ENCODE data around the gene BCL11A. TPM values are rescaled to one million over a fixed set of nuclear protein-coding genes. Genes with fewer than 3 reads are reported as not detected.

Gene BCL11A
- total and polyA plus RNA-seq, 4 donors: 0.97 to 4.4 (median 2.0) TPM; not detected in 1

- H3K4me1 ChIP-seq (ENCODE audit: control insufficient read depth in 1 of 2, insufficient read depth in 2 of 2, low read length in 2 of 2): no peaks in the 10 kb centered on the region
- H3K4me3 ChIP-seq (ENCODE audit: low read length in 2 of 2): no peak overlapping the region
- DNase-seq (no peak), ATAC-seq (ENCODE audit: low FRiP score) (no peak)
- WGBS, 2 donors: 96% methylated on average over 25 of the region's 25 CpGs
- H3K27me3 ChIP-seq (ENCODE audit: control insufficient read depth in 1 of 2, insufficient read depth in 2 of 2, low read length in 1 of 2): no peaks in the 10 kb centered on the region
- no peaks in the 10 kb centered on the region for H3K36me3 ChIP-seq (ENCODE audit: control insufficient read depth in 1 of 2, insufficient read depth in 2 of 2, low read length in 1 of 2)
- intact Hi-C loops (cut with DNase I): no loop called here
- H3K27ac ChIP-seq (ENCODE audit: low read depth in 1 of 2, low read length in 2 of 2): no peak overlapping the region
- no peaks in the 10 kb centered on the region for H3K9me3 ChIP-seq (ENCODE audit: control insufficient read depth, low read length)
Observed at GRCh38 chr2:60585276-60585675, 31.8 kb upstream of the BCL11A start.

- Histone ChIP-seq H3K27me3 (ENCODE audit: control insufficient read depth in 1 of 2, insufficient read depth in 2 of 2, low read length in 1 of 2) (no peaks in the 10 kb centered on the region), H3K27ac (ENCODE audit: low read depth in 1 of 2, low read length in 2 of 2) (no peak overlapping the region), H3K4me3 (ENCODE audit: low read length in 2 of 2) (no peak overlapping the region), H3K4me1 (ENCODE audit: control insufficient read depth in 1 of 2, insufficient read depth in 2 of 2, low read length in 2 of 2) (no peaks in the 10 kb centered on the region), H3K36me3 (ENCODE audit: control insufficient read depth in 1 of 2, insufficient read depth in 2 of 2, low read length in 1 of 2) (no peaks in the 10 kb centered on the region), H3K9me3 (ENCODE audit: control insufficient read depth, low read length) (no peaks in the 10 kb centered on the region)
- intact Hi-C loops (cut with DNase I): no loop called here
- WGBS, 2 donors: 66 to 76% methylated on average over 5 of the region's 5 CpGs
- no peak for ATAC-seq (ENCODE audit: low FRiP score)
- no peak for DNase-seq
Observed at GRCh38 chr2:60583604-60584003, 30.1 kb upstream of the BCL11A start.

- H3K27me3 ChIP-seq (ENCODE audit: control insufficient read depth in 1 of 2, insufficient read depth in 2 of 2, low read length in 1 of 2): no peaks in the 10 kb centered on the region
- WGBS, 2 donors: 4 to 5% methylated on average over 47 to 59 of the region's 59 CpGs
Observed at GRCh38 chr2:60581433-60582282, 28.2 kb upstream of the BCL11A start.

GRCh38 chr2:60577682-60578283, 24.3 kb upstream of the BCL11A start:
- no peak overlapping the region for H3K27ac ChIP-seq (ENCODE audit: low read depth in 1 of 2, low read length in 2 of 2)
- DNase-seq (no peak), ATAC-seq (ENCODE audit: low FRiP score) (no peak)
- intact Hi-C loops (cut with DNase I): no loop called here
- H3K9me3 ChIP-seq (ENCODE audit: control insufficient read depth, low read length): no peaks in the 10 kb centered on the region
- no peak overlapping the region for H3K4me3 ChIP-seq (ENCODE audit: low read length in 2 of 2)
- WGBS, 2 donors: 86 to 87% methylated on average over 6 of the region's 6 CpGs
- H3K4me1 ChIP-seq (ENCODE audit: control insufficient read depth in 1 of 2, insufficient read depth in 2 of 2, low read length in 2 of 2): no peaks in the 10 kb centered on the region
- no peaks in the 10 kb centered on the region for H3K27me3 ChIP-seq (ENCODE audit: control insufficient read depth in 1 of 2, insufficient read depth in 2 of 2, low read length in 1 of 2)
- no peaks in the 10 kb centered on the region for H3K36me3 ChIP-seq (ENCODE audit: control insufficient read depth in 1 of 2, insufficient read depth in 2 of 2, low read length in 1 of 2)

More at GRCh38 chr2:60581433-60582282, 28.2 kb upstream of the BCL11A start:
- no peaks in the 10 kb centered on the region for H3K36me3 ChIP-seq (ENCODE audit: control insufficient read depth in 1 of 2, insufficient read depth in 2 of 2, low read length in 1 of 2)
- no peaks in the 10 kb centered on the region for H3K4me1 ChIP-seq (ENCODE audit: control insufficient read depth in 1 of 2, insufficient read depth in 2 of 2, low read length in 2 of 2)
- DNase-seq: peak; percentile 75 to 89
- intact Hi-C loops (cut with DNase I): no loop called here
- H3K9me3 ChIP-seq (ENCODE audit: control insufficient read depth, low read length): no peaks in the 10 kb centered on the region
- peak; percentile 85 for ATAC-seq (ENCODE audit: low FRiP score)
- H3K4me3 ChIP-seq (ENCODE audit: low read length in 2 of 2): no peak overlapping the region
- no peak overlapping the region for H3K27ac ChIP-seq (ENCODE audit: low read depth in 1 of 2, low read length in 2 of 2)

GRCh38 chr2:60573251-60573650, 19.8 kb upstream of the BCL11A start:
- Histone ChIP-seq H3K36me3 (ENCODE audit: control insufficient read depth in 1 of 2, insufficient read depth in 2 of 2, low read length in 1 of 2) (no peaks in the 10 kb centered on the region), H3K4me3 (ENCODE audit: low read length in 2 of 2) (no peak overlapping the region), H3K27me3 (ENCODE audit: control insufficient read depth in 1 of 2, insufficient read depth in 2 of 2, low read length in 1 of 2) (no peaks in the 10 kb centered on the region), H3K27ac (ENCODE audit: low read depth in 1 of 2, low read length in 2 of 2) (no peak overlapping the region), H3K4me1 (ENCODE audit: control insufficient read depth in 1 of 2, insufficient read depth in 2 of 2, low read length in 2 of 2) (no peaks in the 10 kb centered on the region), H3K9me3 (ENCODE audit: control insufficient read depth, low read length) (no peaks in the 10 kb centered on the region)
- DNase-seq (no peak), ATAC-seq (ENCODE audit: low FRiP score) (no peak)
- intact Hi-C loops (cut with DNase I): no loop called here
- WGBS, 2 donors: 97% methylated on average over 3 of the region's 3 CpGs

GRCh38 chr2:60570251-60570650, 16.8 kb upstream of the BCL11A start:
- DNase-seq: peak in 1 of 2 donors; percentile 52
- no peak overlapping the region for H3K4me3 ChIP-seq (ENCODE audit: low read length in 2 of 2)
- H3K27ac ChIP-seq (ENCODE audit: low read depth in 1 of 2, low read length in 2 of 2): no peak overlapping the region
- peaks cover 0 to 2% of the 10 kb centered on the region in 2 donors for H3K27me3 ChIP-seq (ENCODE audit: control insufficient read depth in 1 of 2, insufficient read depth in 2 of 2, low read length in 1 of 2)
- WGBS, 2 donors: 13 to 19% methylated on average over 9 of the region's 9 CpGs
- H3K9me3 ChIP-seq (ENCODE audit: control insufficient read depth, low read length): no peaks in the 10 kb centered on the region
- intact Hi-C loops (cut with DNase I): no loop called here
- H3K4me1 ChIP-seq (ENCODE audit: control insufficient read depth in 1 of 2, insufficient read depth in 2 of 2, low read length in 2 of 2): no peaks in the 10 kb centered on the region
- no peak for ATAC-seq (ENCODE audit: low FRiP score)
- H3K36me3 ChIP-seq (ENCODE audit: control insufficient read depth in 1 of 2, insufficient read depth in 2 of 2, low read length in 1 of 2): no peaks in the 10 kb centered on the region

- WGBS, 2 donors: 2 to 3% methylated on average over 13 of the region's 13 CpGs
- intact Hi-C loops (cut with DNase I): no loop called here
- peaks cover 0 to 2% of the 10 kb centered on the region in 2 donors for H3K27me3 ChIP-seq (ENCODE audit: control insufficient read depth in 1 of 2, insufficient read depth in 2 of 2, low read length in 1 of 2)
- ATAC-seq (ENCODE audit: low FRiP score) (no peak), DNase-seq (no peak)
- H3K4me1 ChIP-seq (ENCODE audit: control insufficient read depth in 1 of 2, insufficient read depth in 2 of 2, low read length in 2 of 2): no peaks in the 10 kb centered on the region
- no peak overlapping the region for H3K27ac ChIP-seq (ENCODE audit: low read depth in 1 of 2, low read length in 2 of 2)
- H3K36me3 ChIP-seq (ENCODE audit: control insufficient read depth in 1 of 2, insufficient read depth in 2 of 2, low read length in 1 of 2): no peaks in the 10 kb centered on the region
- no peaks in the 10 kb centered on the region for H3K9me3 ChIP-seq (ENCODE audit: control insufficient read depth, low read length)
- no peak overlapping the region for H3K4me3 ChIP-seq (ENCODE audit: low read length in 2 of 2)
Observed at GRCh38 chr2:60569680-60570111, 16.2 kb upstream of the BCL11A start.

- H3K27ac ChIP-seq (ENCODE audit: low read depth in 1 of 2, low read length in 2 of 2): no peak overlapping the region
- H3K36me3 ChIP-seq (ENCODE audit: control insufficient read depth in 1 of 2, insufficient read depth in 2 of 2, low read length in 1 of 2): no peaks in the 10 kb centered on the region
- no peaks in the 10 kb centered on the region for H3K9me3 ChIP-seq (ENCODE audit: control insufficient read depth, low read length)
- H3K27me3 ChIP-seq (ENCODE audit: control insufficient read depth in 1 of 2, insufficient read depth in 2 of 2, low read length in 1 of 2): peaks cover 0 to 2% of the 10 kb centered on the region in 2 donors
- no peak overlapping the region for H3K4me3 ChIP-seq (ENCODE audit: low read length in 2 of 2)
- no peaks in the 10 kb centered on the region for H3K4me1 ChIP-seq (ENCODE audit: control insufficient read depth in 1 of 2, insufficient read depth in 2 of 2, low read length in 2 of 2)
- WGBS, 2 donors: 62 to 66% methylated on average over 11 of the region's 11 CpGs
- ATAC-seq (ENCODE audit: low FRiP score) (no peak), DNase-seq (no peak)
- intact Hi-C loops (cut with DNase I): no loop called here
Observed at GRCh38 chr2:60567919-60568768, 14.7 kb upstream of the BCL11A start.
